NCI-H2196 (cell line): ENCODE measurements around the gene ANO3.
A peak's percentile ranks its signal among the peaks of the same experiment; 100 is the strongest.
"Not testable (repeated sequence)": the region's sequence is repeated elsewhere in the genome, so short reads cannot be mapped to it uniquely, and the experiment has no call there.

ENCODE experiments used
- DNase-seq: peaks from one replicate; lab custom pipeline; 2025; ENCODE audit not compliant: unreplicated experiment; lab: John Stamatoyannopoulos, UW

Gene ANO3

GRCh38 chr11:26331911-26332571 is at the start of gene ANO3:
TSS of gene ANO3 (plus strand) at chr11:26332130. CDS start at chr11:26332276, 146 bp downstream.
- DNase-seq, result peak; percentile 87

GRCh38 chr11:26283852-26284408 is 48.0 kb upstream of the ANO3 start:
- DNase-seq, result no peak

- no peak for DNase-seq
Observed at GRCh38 chr11:26285608-26286007, 46.3 kb upstream of the ANO3 start.

- no peak for DNase-seq
Observed at GRCh38 chr11:26286472-26287066, 45.4 kb upstream of the ANO3 start.

- no peak for DNase-seq
Observed at GRCh38 chr11:26287067-26287518, 44.8 kb upstream of the ANO3 start.

GRCh38 chr11:26297189-26297975 is 34.5 kb upstream of the ANO3 start:
- DNase-seq, result peak; percentile 5

GRCh38 chr11:26316372-26316771 is 15.6 kb upstream of the ANO3 start:
- not testable (repeated sequence) for DNase-seq

- DNase-seq, result no peak
Observed at GRCh38 chr11:26319906-26320305, 12.0 kb upstream of the ANO3 start.

- DNase-seq, result no peak
Observed at GRCh38 chr11:26321516-26321915, 10.4 kb upstream of the ANO3 start.

GRCh38 chr11:26322335-26323067 is 9.4 kb upstream of the ANO3 start:
- DNase-seq, result no peak

- DNase-seq, result no peak
Observed at GRCh38 chr11:26323837-26324236, 8.1 kb upstream of the ANO3 start.

GRCh38 chr11:26324270-26324669 is 7.7 kb upstream of the ANO3 start:
- DNase-seq, result no peak

- DNase-seq, result no peak
Observed at GRCh38 chr11:26326793-26327400, 5.0 kb upstream of the ANO3 start.

GRCh38 chr11:26329206-26329605 is 2.7 kb upstream of the ANO3 start:
- no peak for DNase-seq

- DNase-seq, result no peak
Observed at GRCh38 chr11:26330262-26330661, 1.7 kb upstream of the ANO3 start.

- no peak for DNase-seq
Observed at GRCh38 chr11:26332572-26332915, 614 bp downstream of the ANO3 start.

GRCh38 chr11:26333906-26334305 is 2.0 kb downstream of the ANO3 start:
- no peak for DNase-seq

GRCh38 chr11:26335903-26336302 is 4.0 kb downstream of the ANO3 start:
- no peak for DNase-seq

- DNase-seq, result no peak
Observed at GRCh38 chr11:26344647-26345046, 12.7 kb downstream of the ANO3 start.

GRCh38 chr11:26348776-26349175 is 16.8 kb downstream of the ANO3 start:
- DNase-seq, result no peak

- no peak for DNase-seq
Observed at GRCh38 chr11:26350002-26350401, 18.1 kb downstream of the ANO3 start.
